Activated CD4-positive, alpha-beta T cell treated with anti-CD3 and anti-CD28 coated beads, Interleukin-2, amount 10 ng/mL, durations not matched to agents 24 days and 14 days (primary cell): ENCODE measurements around the gene TSPAN5. TPM values are rescaled to one million over a fixed set of nuclear protein-coding genes. Genes with fewer than 3 reads are reported as not detected.
"Not testable (repeated sequence)": the region's sequence is repeated elsewhere in the genome, so short reads cannot be mapped to it uniquely, and the experiment has no call there.

Experiments used
- DNase-seq: peaks from one replicate; pipeline ENCODE4 v3.0.0; 2022
- H3K27ac Mint-ChIP-seq: one replicate; pipeline ENCODE4 v1.8.0; 2022; ENCODE audit warnings: mild to moderate bottlenecking, mixed read lengths
- H3K27me3 Mint-ChIP-seq: one replicate; pipeline ENCODE4 v1.8.0; 2022; ENCODE audit warnings: mixed read lengths
- H3K36me3 Mint-ChIP-seq: one replicate; pipeline ENCODE4 v1.8.0; 2022; ENCODE audit warnings: low read depth, mild to moderate bottlenecking, mixed read lengths
- H3K4me1 Mint-ChIP-seq: one replicate; pipeline ENCODE4 v1.8.0; 2021; ENCODE audit warnings: mixed read lengths
- H3K4me3 Mint-ChIP-seq: one replicate; pipeline ENCODE4 v1.8.0; 2022; ENCODE audit warnings: mild to moderate bottlenecking, moderate library complexity, mixed read lengths
- H3K9me3 Mint-ChIP-seq: one replicate; pipeline ENCODE4 v1.8.0; 2021; ENCODE audit warnings: mixed read lengths
- intact Hi-C: fragments of 100-400 bp; cut with micrococcal nuclease; formaldehyde crosslinking; loops from one replicate; pipeline ENCODE4 v1.15.1; 2023
- total RNA-seq: library from RNA; stranded (reverse); gene quantifications from 2 replicates; pipeline ENCODE4 v1.2.3, GENCODE V29; 2022

Gene TSPAN5
- total RNA-seq, 1 donor from 2014 or later = 30.7 TPM

DNA sequence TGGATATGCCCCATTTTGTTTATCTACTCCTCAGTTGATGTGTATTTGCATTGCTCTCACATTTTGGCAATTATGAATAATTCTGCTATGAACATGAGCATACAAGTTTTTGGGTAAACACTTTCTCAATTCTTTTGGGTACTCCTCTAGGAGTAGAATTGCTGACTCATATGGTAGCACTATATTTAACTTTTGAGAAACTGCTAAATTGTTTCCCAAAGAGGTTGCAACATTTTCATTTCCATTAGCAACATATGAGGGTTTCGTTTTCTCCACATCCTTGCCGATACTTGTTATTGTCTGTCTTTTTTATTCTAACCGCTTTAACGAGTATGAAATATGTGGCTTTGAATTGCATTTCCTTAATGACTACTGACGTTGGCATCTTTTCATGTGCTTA, 185.4 kb downstream of the TSPAN5 start:
- peaks cover 35% of the 10 kb centered on the region for H3K4me1 Mint-ChIP-seq
- peaks cover 58% of the 10 kb centered on the region for H3K36me3 Mint-ChIP-seq
- H3K27me3 Mint-ChIP-seq = no peaks in the 10 kb centered on the region
- intact Hi-C loops = no loop called here
- no peak overlapping the region for H3K4me3 Mint-ChIP-seq
- DNase-seq = no peak
- peaks cover 7% of the 10 kb centered on the region for H3K9me3 Mint-ChIP-seq
- no peak overlapping the region for H3K27ac Mint-ChIP-seq

DNA sequence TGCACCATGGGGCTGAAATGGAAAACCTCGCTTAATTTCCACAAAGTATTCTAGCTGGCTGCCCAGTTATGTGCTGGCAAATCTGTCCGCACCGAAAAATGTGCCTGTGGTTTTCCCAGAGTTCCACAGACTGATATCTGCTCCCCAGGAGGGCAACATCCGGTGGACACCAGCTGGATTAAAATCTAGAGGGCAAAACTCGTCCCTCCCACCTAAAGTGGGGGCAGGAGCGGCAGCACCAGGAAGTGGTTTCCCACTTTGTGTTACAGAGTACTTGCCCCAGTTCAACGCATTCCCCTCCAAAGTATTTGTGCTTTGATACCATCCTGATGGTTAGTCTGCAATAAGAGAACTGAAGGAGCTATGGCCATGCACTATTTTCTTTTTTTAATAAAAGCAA, 187.6 kb downstream of the TSPAN5 start:
- intact Hi-C loops = no loop called here
- Mint-ChIP-seq H3K36me3 (peaks cover 46% of the 10 kb centered on the region), H3K27me3 (no peaks in the 10 kb centered on the region), H3K4me3 (no peak overlapping the region), H3K9me3 (peaks cover 7% of the 10 kb centered on the region), H3K4me1 (peaks cover 43% of the 10 kb centered on the region), H3K27ac (no peak overlapping the region)
- no peak for DNase-seq

DNA sequence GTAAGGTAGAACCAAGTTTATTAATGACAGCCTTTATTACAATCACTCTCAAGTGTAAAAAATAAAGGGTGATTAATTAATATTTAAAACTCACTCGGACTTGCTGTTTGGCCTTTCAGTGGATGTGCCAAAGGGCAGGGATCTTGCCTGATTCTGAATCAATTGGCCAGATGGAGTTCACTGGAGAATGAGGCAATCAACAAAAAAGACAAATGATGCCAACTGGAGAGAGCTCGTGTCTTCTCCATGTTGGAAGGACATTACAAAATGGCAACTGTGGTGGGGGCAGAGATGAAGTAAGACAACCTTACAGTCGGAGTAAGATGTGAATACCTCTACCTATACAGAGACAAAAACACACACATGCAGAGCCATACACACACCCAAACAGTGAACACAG, 188.0 kb downstream of the TSPAN5 start:
- Mint-ChIP-seq H3K9me3 (peaks cover 7% of the 10 kb centered on the region), H3K4me1 (peaks cover 44% of the 10 kb centered on the region), H3K4me3 (no peak overlapping the region), H3K36me3 (peaks cover 43% of the 10 kb centered on the region), H3K27ac (no peak overlapping the region), H3K27me3 (no peaks in the 10 kb centered on the region)
- intact Hi-C loops = no loop called here
- no peak for DNase-seq

DNA sequence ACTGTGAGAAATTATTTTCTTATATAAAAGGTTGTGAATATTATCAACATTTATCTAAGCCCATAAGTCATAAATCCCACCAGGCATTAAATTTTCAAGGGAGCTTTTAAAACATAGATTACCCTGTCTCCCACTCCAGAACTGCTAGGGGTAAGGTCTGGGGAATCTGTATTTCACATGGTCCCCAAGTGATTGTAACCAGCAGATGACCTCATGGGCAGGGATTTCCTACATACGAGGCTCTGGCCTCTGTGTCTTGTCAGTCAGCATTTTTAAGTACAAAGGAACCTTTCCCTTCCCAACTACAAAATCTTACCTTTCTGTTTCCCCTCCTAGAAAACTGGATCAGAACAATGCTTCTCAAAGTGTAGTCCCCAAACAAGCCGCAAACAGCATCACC, 188.6 kb downstream of the TSPAN5 start:
- intact Hi-C loops = loop anchor here (5.0 to 10.0 kb wide), 2 partner anchors 45 to 317 kb away; no protein-coding TSS in a partner anchor
- H3K36me3 Mint-ChIP-seq = peaks cover 37% of the 10 kb centered on the region
- peaks cover 44% of the 10 kb centered on the region for H3K4me1 Mint-ChIP-seq

DNA sequence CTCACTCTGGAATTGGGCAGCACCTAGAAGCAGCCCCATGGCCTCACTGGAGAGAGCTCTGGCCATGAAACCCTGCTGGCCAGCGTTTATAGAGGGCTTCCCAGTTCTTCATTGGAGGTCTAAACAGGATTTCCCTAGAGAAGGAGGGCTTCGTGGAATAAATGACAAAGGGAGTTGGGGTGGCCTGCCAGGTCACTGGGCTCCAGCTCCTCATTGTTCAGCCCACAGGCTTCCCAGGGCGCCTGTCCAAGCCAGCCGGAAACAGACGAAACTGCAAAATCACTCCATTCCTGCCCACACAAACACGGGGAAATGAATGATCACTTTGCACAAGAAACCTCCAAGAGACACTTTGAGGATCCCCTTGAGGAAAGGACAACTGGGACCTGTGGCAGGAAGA, 189.7 kb downstream of the TSPAN5 start:
- Mint-ChIP-seq H3K4me1 (peaks cover 39% of the 10 kb centered on the region), H3K27ac (no peak overlapping the region), H3K4me3 (no peak overlapping the region), H3K9me3 (peaks cover 7% of the 10 kb centered on the region), H3K27me3 (no peaks in the 10 kb centered on the region), H3K36me3 (peaks cover 28% of the 10 kb centered on the region)
- intact Hi-C loops = loop anchor here (5.0 to 10.0 kb wide), 2 partner anchors 46 to 316 kb away; no protein-coding TSS in a partner anchor
- DNase-seq = no peak

More for the DNA sequence above, 188.6 kb downstream of the TSPAN5 start:
- no peak for DNase-seq
- Mint-ChIP-seq H3K27me3 (no peaks in the 10 kb centered on the region), H3K9me3 (peaks cover 7% of the 10 kb centered on the region), H3K4me3 (no peak overlapping the region), H3K27ac (no peak overlapping the region)

DNA sequence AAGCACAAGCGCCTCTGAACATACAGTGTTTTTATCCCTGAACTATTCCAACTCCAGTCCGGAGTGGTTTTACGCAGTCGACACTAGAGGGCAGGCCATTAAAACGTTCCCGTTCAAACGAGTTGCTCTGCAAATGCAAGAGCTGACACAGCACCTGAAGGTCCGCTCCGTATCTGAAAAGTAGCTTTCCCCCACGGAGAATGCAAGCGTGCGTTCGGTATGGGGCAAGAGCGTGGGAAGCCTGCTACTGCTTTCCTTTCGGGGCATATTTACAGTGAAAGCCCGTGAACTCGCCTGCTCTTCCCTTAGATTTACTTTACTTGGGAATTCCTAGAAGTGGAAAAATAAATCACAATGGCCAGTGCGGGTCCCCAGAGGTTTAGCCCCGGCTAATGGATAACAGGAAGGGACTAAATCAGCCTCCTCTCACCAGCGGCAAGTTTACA, 190.8 kb downstream of the TSPAN5 start:
- peak overlapping the region; percentile 38 for H3K27ac Mint-ChIP-seq
- no peaks in the 10 kb centered on the region for H3K27me3 Mint-ChIP-seq
- H3K9me3 Mint-ChIP-seq = peaks cover 7% of the 10 kb centered on the region
- intact Hi-C loops = loop anchor here (1.0 to 10.0 kb wide), 8 partner anchors 21 to 589 kb away; partner anchors contain the start of genes EIF4E and METAP1
- peak; percentile 92 for DNase-seq
- peaks cover 23% of the 10 kb centered on the region for H3K36me3 Mint-ChIP-seq
- H3K4me3 Mint-ChIP-seq = peak overlapping the region; percentile 79
- H3K4me1 Mint-ChIP-seq = peaks cover 33% of the 10 kb centered on the region

DNA sequence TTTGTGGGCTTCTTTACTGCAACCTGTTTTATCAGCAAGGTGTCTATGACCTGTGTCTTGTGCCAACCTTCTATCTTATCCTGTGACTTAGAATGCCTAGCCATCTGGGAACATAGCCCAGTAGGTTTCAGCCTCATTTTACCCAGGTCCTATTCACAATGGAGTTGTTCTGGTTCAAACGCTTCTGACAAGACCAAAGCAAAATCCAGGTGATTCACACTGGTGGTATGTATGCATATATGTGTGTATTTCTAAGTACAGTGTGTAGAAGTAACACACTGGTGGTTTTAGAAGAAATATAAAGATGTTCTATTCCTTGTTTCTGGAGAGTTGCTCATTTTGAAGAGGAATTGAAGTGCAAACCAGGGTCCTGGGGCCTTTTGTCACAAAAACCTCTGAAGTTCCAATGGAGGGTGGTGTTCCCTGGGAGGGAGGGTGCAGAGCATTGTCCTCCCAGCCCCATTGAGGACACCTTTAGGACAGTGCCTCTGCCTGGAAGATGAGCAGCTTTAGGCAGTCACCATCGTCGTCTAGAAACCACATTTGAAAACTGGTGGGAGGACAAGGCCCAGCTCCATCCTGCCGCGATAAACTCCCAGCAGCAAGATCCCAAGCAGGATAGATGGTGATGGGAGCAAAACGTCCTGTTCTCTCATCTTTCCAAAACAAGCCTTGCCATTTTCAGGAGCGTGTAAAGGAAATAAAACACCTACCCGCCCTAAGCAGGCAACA, 191.4 kb downstream of the TSPAN5 start:
- DNase-seq = no peak
- Mint-ChIP-seq H3K4me3 (peak overlapping the region; percentile 79), H3K27ac (no peak overlapping the region), H3K4me1 (peaks cover 31% of the 10 kb centered on the region), H3K9me3 (peaks cover 5% of the 10 kb centered on the region), H3K36me3 (peaks cover 17% of the 10 kb centered on the region), H3K27me3 (no peaks in the 10 kb centered on the region)
- intact Hi-C loops = loop anchor here (1.0 to 10.0 kb wide), 8 partner anchors 20 to 590 kb away; partner anchors contain the start of genes EIF4E and METAP1

DNA sequence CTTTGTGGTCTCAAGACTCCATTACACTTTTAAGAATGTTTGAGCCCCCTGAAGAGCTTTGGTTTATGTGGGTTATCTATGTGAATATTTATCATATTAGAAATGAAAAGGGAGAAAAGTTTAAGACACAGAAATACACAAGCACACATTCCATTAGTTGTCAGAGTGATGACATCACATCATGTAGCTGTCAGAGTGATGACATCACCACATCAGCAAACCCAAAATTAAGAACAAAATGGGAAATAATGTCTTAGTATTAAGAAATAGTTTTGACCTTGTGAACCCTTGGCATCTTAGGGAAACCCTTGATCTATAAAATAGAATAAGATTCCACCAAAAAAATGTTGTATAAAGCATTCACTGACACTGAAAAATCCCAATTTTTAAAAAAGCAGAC, 195.9 kb downstream of the TSPAN5 start:
- H3K27ac Mint-ChIP-seq = no peak overlapping the region
- no peaks in the 10 kb centered on the region for H3K27me3 Mint-ChIP-seq
- no peak for DNase-seq
- H3K36me3 Mint-ChIP-seq = peaks cover 1% of the 10 kb centered on the region
- intact Hi-C loops = loop anchor here (10.0 kb wide), 1 partner anchor 52 kb away; no protein-coding TSS in a partner anchor
- H3K9me3 Mint-ChIP-seq = peaks cover 4% of the 10 kb centered on the region
- H3K4me1 Mint-ChIP-seq = peaks cover 16% of the 10 kb centered on the region
- no peak overlapping the region for H3K4me3 Mint-ChIP-seq

DNA sequence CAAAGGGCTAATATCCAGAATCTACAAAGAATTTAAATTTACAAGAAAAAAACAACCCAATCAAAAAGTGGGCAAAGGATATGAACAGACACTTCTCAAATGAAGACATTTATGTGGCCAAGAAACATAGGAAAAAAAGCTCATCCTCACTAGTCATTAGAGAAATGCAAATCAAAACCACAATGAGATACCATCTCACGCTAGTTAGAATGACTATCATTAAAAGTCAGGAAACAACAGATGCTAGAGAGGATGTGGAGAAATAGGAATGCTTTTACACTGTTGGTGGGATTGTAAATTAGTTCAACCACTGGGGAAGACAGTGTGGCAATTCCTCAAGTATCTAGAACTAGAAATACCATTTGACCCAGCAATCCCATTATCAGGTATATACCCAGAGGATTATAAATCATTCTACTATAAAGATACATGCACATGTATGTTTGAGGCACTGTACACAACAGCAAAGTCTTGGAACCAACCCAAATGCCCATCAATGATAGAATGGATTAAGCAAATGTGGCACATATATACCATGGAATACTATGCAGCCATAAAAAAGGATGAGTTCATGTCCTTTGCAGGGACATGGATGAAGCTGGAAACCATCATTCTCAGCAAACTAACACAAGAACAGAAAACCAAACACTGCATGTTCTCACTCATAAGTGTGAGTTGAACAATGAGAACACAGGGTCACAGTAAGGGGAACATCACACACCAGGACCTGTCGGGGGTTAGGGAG, 197.1 kb downstream of the TSPAN5 start:
- not testable (repeated sequence) for H3K4me3 Mint-ChIP-seq, H3K27ac Mint-ChIP-seq, DNase-seq, H3K36me3 Mint-ChIP-seq, H3K27me3 Mint-ChIP-seq, H3K9me3 Mint-ChIP-seq
- intact Hi-C loops = loop anchor here (10.0 kb wide), 1 partner anchor 54 kb away; no protein-coding TSS in a partner anchor
- peaks cover 11% of the 10 kb centered on the region for H3K4me1 Mint-ChIP-seq

DNA sequence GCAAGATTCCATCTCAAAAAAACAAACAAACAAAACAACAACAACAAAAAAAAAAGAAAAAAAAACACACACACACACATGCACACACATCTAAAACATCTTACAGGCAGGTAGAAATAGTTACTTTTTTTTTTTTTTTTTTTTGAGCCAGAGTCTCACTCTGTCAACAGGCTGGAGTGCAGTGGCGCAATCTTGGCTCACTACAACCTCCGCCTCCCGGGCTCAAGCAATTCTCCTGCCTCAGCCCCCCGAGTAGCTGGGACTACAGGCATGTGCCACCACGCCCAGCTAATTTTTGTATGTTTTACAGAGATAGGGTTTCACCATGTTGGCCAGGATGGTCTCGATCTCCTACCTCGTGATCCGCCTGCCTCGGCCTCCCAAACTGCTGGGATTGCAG, 201.0 kb downstream of the TSPAN5 start:
- H3K27ac Mint-ChIP-seq, H3K4me1 Mint-ChIP-seq, H3K4me3 Mint-ChIP-seq, DNase-seq, intact Hi-C loops, H3K27me3 Mint-ChIP-seq: not testable (repeated sequence)
- H3K9me3 Mint-ChIP-seq = peaks cover 23% of the 10 kb centered on the region
- peaks cover 13% of the 10 kb centered on the region for H3K36me3 Mint-ChIP-seq

DNA sequence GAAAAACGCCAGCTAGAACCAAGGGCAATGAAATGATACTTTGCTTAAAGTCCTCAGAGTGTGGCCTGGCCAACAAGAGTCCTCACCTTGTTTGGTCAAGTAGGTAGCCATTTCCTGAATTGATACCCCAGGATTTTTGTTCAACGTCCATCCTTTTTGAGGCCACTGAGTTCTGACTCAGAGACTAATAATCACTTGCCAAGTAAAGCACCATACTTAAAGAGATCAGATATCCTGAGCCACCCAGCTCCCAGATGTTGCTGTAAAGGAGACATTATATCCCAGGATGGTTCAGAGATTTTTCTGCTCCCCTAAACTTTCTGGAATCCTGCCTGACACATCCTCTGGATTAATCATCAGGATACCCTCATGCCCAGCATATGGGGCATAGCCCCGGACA, 206.3 kb downstream of the TSPAN5 start:
- intact Hi-C loops = no loop called here
- Mint-ChIP-seq H3K27me3 (no peaks in the 10 kb centered on the region), H3K27ac (no peak overlapping the region), H3K36me3 (peaks cover 15% of the 10 kb centered on the region), H3K4me1 (peaks cover 32% of the 10 kb centered on the region), H3K4me3 (no peak overlapping the region), H3K9me3 (peaks cover 19% of the 10 kb centered on the region)
- no peak for DNase-seq

DNA sequence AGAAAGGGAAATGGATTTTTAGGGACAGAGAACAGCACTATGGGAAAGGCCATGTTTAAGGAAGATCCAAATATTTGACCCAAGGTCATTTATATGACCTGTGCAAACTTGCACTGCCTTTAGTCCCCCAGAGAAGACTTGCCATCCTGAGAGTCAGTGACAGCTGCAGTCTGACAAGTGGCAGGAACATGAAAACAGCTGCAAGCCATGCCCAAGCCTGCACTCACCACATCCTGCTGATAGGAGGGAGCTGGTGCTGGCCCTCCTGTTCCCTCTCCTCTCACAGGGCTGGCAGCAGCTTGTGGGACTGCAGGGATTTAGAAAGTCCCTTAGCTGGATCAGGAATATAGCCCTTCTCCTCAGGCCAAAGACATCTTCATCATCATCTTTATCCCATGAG, 209.5 kb downstream of the TSPAN5 start:
- intact Hi-C loops = loop anchor here (10.0 kb wide), 1 partner anchor 304 kb away; the partner anchor contains the start of gene STPG2
- Mint-ChIP-seq H3K9me3 (peaks cover 6% of the 10 kb centered on the region), H3K4me3 (peak overlapping the region; percentile 8), H3K27me3 (no peaks in the 10 kb centered on the region), H3K27ac (no peak overlapping the region), H3K4me1 (peaks cover 44% of the 10 kb centered on the region), H3K36me3 (peaks cover 25% of the 10 kb centered on the region)
- peak; percentile 77 for DNase-seq

DNA sequence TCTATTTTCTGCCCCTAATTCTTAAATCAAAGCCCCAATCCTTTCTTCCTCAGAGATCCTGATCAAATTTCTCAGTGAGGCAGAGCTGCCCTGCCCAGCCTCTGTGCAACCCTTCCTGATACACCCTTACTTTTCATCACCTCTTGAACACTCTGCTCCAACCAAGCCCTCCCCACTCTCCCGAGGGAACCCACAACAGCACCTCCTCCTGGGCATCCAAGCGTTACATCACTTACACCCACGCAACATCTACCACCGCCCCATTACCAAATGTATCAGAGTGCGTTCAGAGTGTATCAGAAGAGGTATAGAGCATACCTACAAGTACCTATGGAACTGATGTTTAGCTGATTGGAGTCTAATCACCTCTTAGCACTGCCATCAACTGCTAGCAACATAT, 210.8 kb downstream of the TSPAN5 start:
- Mint-ChIP-seq H3K4me1 (peaks cover 39% of the 10 kb centered on the region), H3K9me3 (no peaks in the 10 kb centered on the region), H3K4me3 (peak overlapping the region; percentile 78), H3K27me3 (no peaks in the 10 kb centered on the region), H3K36me3 (peaks cover 28% of the 10 kb centered on the region), H3K27ac (peak overlapping the region; percentile 96)
- DNase-seq = peak; percentile 65
- intact Hi-C loops = loop anchor here (1.0 to 10.0 kb wide), 5 partner anchors 19 to 303 kb away; partner anchors contain the start of gene STPG2
